HG03565 (cell line): ENCODE measurements around the gene HECTD4.
"Not testable (repeated sequence)": the region's sequence is repeated elsewhere in the genome, so short reads cannot be mapped to it uniquely, and the experiment has no call there.

Source experiments
- ATAC-seq: cut with Tn5 transposase; IDR thresholded peaks from one replicate; pipeline ENCODE4 v1.9.1; 2021; ENCODE audit warnings: mild to moderate bottlenecking, moderate library complexity; ENCODE audit not compliant: unreplicated experiment

Gene HECTD4

GRCh38 chr12:112359290-112359689, 22.9 kb downstream of the HECTD4 start:
- no peak for ATAC-seq

- no peak for ATAC-seq
These were observed 25.0 kb downstream of the HECTD4 start for GRCh38 chr12:112357214-112357613.

- no peak for ATAC-seq
These were observed 27.8 kb downstream of the HECTD4 start for GRCh38 chr12:112354399-112354798.

GRCh38 chr12:112353393-112353792, 28.8 kb downstream of the HECTD4 start:
- ATAC-seq: no peak

- no peak for ATAC-seq
These were observed 29.3 kb downstream of the HECTD4 start for GRCh38 chr12:112352921-112353320.

- ATAC-seq: no peak
These were observed 31.3 kb downstream of the HECTD4 start for GRCh38 chr12:112350593-112351592.

- no peak for ATAC-seq
These were observed 32.8 kb downstream of the HECTD4 start for GRCh38 chr12:112349431-112349830.

GRCh38 chr12:112348926-112349325, 33.3 kb downstream of the HECTD4 start:
- not testable (repeated sequence) for ATAC-seq

GRCh38 chr12:112347581-112347982, 34.6 kb downstream of the HECTD4 start:
- no peak for ATAC-seq

- ATAC-seq: no peak
These were observed 36.0 kb downstream of the HECTD4 start for GRCh38 chr12:112346194-112346593.

GRCh38 chr12:112344220-112344619, 38.0 kb downstream of the HECTD4 start:
- ATAC-seq: no peak

- no peak for ATAC-seq
These were observed 39.6 kb downstream of the HECTD4 start for GRCh38 chr12:112342587-112342986.

GRCh38 chr12:112341046-112341825, 41.0 kb downstream of the HECTD4 start:
- no peak for ATAC-seq

GRCh38 chr12:112340230-112340629, 42.0 kb downstream of the HECTD4 start:
- ATAC-seq: no peak

- not testable (repeated sequence) for ATAC-seq
These were observed 47.2 kb downstream of the HECTD4 start for GRCh38 chr12:112334999-112335398.

GRCh38 chr12:112333019-112333418, 49.2 kb downstream of the HECTD4 start:
- ATAC-seq: no peak

- ATAC-seq: no peak
These were observed 50.3 kb downstream of the HECTD4 start for GRCh38 chr12:112331886-112332285.

- no peak for ATAC-seq
These were observed 51.5 kb downstream of the HECTD4 start for GRCh38 chr12:112330706-112331105.

GRCh38 chr12:112328456-112329124, 53.6 kb downstream of the HECTD4 start:
- no peak for ATAC-seq

- ATAC-seq: no peak
These were observed 54.9 kb downstream of the HECTD4 start for GRCh38 chr12:112327209-112327938.
